Measurements from ENCODE around the gene GRIA1. TPM values are rescaled to one million over a fixed set of nuclear protein-coding genes. Genes with fewer than 3 reads are reported as not detected.

The GRIA1 gene
- total RNA-seq, 1 experiment from 2014 or later, result 0.81 TPM

- no peak for TF ChIP-seq CREM (CRISPR knock-in tag; IDR thresholded peaks at IDR 0.05)
- TF ChIP-seq ZNF317 (CRISPR knock-in tag; IDR thresholded peaks at IDR 0.05; ENCODE audit: borderline replicate concordance, low read depth), result no peak
These were observed 341.5 kb downstream of the GRIA1 start (continued) for GRCh38 chr5:153831973-153832372.

DNA sequence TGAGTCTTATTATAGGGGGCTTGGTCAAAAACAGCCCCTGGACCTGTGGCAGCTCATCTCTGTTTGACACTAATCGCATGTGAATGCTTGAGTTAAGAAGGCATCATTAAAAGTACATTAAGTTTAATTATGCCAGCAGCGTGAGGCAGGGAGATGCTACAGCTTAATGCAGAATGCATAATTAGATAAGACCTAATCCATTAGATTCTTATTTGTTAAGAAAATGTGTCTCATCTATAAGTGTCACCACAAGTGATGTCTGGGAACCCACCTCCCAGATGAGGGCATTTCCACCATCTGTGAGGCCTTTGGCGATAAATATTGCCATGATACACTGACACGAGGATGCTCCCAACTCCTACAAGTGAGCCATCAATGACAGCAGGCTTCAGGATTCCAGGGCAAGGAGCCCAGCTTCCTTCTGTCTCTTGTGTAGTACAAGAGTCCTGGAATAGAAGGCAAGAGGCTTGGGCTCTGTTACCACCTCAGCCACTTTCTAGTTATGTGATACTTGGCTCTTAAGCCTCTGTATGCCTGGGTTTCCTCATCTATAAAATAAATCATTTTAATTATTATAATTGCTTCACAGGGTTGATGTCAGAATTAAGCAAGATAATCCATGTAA, 345.5 kb downstream of the GRIA1 start:
- TF ChIP-seq MYBL2 (CRISPR knock-in tag; IDR thresholded peaks at IDR 0.05) (no peak), ZNF219 (CRISPR knock-in tag; IDR thresholded peaks at IDR 0.05; ENCODE audit: borderline replicate concordance) (no peak), ATF3 (CRISPR knock-in tag; conservative IDR thresholded peaks at IDR 0.05) (no peak), PRDM15 (CRISPR knock-in tag; IDR thresholded peaks at IDR 0.05) (no peak), NR3C1 (CRISPR knock-in tag; conservative IDR thresholded peaks at IDR 0.05; ENCODE audit: low read depth) (no peak), FOXP4 (CRISPR knock-in tag; IDR thresholded peaks at IDR 0.05) (no peak), RELA (CRISPR knock-in tag; IDR thresholded peaks at IDR 0.05; ENCODE audit: borderline replicate concordance) (no peak), ELF4 (CRISPR knock-in tag; IDR thresholded peaks at IDR 0.05; ENCODE audit: low read depth) (no peak), JUN (CRISPR knock-in tag; IDR thresholded peaks at IDR 0.05) (no peak)
- TF ChIP-seq, protein P1, sequence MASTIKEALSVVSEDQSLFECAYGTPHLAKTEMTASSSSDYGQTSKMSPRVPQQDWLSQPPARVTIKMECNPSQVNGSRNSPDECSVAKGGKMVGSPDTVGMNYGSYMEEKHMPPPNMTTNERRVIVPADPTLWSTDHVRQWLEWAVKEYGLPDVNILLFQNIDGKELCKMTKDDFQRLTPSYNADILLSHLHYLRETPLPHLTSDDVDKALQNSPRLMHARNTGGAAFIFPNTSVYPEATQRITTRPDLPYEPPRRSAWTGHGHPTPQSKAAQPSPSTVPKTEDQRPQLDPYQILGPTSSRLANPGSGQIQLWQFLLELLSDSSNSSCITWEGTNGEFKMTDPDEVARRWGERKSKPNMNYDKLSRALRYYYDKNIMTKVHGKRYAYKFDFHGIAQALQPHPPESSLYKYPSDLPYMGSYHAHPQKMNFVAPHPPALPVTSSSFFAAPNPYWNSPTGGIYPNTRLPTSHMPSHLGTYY (CRISPR knock-in tag; IDR thresholded peaks at IDR 0.05), result no peak
- TF ChIP-seq, protein P2, sequence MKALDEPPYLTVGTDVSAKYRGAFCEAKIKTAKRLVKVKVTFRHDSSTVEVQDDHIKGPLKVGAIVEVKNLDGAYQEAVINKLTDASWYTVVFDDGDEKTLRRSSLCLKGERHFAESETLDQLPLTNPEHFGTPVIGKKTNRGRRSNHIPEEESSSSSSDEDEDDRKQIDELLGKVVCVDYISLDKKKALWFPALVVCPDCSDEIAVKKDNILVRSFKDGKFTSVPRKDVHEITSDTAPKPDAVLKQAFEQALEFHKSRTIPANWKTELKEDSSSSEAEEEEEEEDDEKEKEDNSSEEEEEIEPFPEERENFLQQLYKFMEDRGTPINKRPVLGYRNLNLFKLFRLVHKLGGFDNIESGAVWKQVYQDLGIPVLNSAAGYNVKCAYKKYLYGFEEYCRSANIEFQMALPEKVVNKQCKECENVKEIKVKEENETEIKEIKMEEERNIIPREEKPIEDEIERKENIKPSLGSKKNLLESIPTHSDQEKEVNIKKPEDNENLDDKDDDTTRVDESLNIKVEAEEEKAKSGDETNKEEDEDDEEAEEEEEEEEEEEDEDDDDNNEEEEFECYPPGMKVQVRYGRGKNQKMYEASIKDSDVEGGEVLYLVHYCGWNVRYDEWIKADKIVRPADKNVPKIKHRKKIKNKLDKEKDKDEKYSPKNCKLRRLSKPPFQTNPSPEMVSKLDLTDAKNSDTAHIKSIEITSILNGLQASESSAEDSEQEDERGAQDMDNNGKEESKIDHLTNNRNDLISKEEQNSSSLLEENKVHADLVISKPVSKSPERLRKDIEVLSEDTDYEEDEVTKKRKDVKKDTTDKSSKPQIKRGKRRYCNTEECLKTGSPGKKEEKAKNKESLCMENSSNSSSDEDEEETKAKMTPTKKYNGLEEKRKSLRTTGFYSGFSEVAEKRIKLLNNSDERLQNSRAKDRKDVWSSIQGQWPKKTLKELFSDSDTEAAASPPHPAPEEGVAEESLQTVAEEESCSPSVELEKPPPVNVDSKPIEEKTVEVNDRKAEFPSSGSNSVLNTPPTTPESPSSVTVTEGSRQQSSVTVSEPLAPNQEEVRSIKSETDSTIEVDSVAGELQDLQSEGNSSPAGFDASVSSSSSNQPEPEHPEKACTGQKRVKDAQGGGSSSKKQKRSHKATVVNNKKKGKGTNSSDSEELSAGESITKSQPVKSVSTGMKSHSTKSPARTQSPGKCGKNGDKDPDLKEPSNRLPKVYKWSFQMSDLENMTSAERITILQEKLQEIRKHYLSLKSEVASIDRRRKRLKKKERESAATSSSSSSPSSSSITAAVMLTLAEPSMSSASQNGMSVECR (CRISPR knock-in tag; IDR thresholded peaks at IDR 0.05; ENCODE audit: borderline replicate concordance), result no peak
- TF ChIP-seq, protein P3, sequence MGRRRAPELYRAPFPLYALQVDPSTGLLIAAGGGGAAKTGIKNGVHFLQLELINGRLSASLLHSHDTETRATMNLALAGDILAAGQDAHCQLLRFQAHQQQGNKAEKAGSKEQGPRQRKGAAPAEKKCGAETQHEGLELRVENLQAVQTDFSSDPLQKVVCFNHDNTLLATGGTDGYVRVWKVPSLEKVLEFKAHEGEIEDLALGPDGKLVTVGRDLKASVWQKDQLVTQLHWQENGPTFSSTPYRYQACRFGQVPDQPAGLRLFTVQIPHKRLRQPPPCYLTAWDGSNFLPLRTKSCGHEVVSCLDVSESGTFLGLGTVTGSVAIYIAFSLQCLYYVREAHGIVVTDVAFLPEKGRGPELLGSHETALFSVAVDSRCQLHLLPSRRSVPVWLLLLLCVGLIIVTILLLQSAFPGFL (CRISPR knock-in tag; IDR thresholded peaks at IDR 0.05; ENCODE audit: borderline replicate concordance), result no peak
- TF ChIP-seq, protein P4, sequence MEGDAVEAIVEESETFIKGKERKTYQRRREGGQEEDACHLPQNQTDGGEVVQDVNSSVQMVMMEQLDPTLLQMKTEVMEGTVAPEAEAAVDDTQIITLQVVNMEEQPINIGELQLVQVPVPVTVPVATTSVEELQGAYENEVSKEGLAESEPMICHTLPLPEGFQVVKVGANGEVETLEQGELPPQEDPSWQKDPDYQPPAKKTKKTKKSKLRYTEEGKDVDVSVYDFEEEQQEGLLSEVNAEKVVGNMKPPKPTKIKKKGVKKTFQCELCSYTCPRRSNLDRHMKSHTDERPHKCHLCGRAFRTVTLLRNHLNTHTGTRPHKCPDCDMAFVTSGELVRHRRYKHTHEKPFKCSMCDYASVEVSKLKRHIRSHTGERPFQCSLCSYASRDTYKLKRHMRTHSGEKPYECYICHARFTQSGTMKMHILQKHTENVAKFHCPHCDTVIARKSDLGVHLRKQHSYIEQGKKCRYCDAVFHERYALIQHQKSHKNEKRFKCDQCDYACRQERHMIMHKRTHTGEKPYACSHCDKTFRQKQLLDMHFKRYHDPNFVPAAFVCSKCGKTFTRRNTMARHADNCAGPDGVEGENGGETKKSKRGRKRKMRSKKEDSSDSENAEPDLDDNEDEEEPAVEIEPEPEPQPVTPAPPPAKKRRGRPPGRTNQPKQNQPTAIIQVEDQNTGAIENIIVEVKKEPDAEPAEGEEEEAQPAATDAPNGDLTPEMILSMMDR (IDR thresholded peaks at IDR 0.05), result no peak
- TF ChIP-seq, protein P5, sequence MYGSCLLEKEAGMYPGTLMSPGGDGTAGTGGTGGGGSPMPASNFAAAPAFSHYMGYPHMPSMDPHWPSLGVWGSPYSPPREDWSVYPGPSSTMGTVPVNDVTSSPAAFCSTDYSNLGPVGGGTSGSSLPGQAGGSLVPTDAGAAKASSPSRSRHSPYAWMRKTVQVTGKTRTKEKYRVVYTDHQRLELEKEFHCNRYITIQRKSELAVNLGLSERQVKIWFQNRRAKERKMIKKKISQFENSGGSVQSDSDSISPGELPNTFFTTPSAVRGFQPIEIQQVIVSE (CRISPR knock-in tag; IDR thresholded peaks at IDR 0.05; ENCODE audit: borderline replicate concordance), result no peak
- DNase-seq (ENCODE audit: low spot score) (no peak), ATAC-seq (no peak)
- Mint-ChIP-seq H3K4me1 (no peaks in the 10 kb centered on the region), H3K27ac (no peak overlapping the region), H3K9me3 (peaks cover 7% of the 10 kb centered on the region; the same call in 1 of the 2 replicates), H3K27me3 (ENCODE audit: low read depth) (no peaks in the 10 kb centered on the region), H3K36me3 (no peaks in the 10 kb centered on the region), H3K4me3 (no peak overlapping the region)
- POLR2A ChIA-PET, result no interaction called here
- CTCF ChIA-PET, result no interaction called here

Data from WTC11 (cell line).